DMS114 treated with DMSO at 0.1 percent for 48 hours (cell line): ENCODE measurements around the gene GFRA1.

Experiments
- DNase-seq: peaks from one replicate; lab custom pipeline; 2025; ENCODE audit not compliant: unreplicated experiment; lab: John Stamatoyannopoulos, UW

GFRA1 gene

GRCh38 chr10:116271593-116272439, 1.2 kb downstream of the GFRA1 start:
- DNase-seq = no peak

- no peak for DNase-seq
Observed at GRCh38 chr10:116270771-116271592, 2.0 kb downstream of the GFRA1 start.

DNA sequence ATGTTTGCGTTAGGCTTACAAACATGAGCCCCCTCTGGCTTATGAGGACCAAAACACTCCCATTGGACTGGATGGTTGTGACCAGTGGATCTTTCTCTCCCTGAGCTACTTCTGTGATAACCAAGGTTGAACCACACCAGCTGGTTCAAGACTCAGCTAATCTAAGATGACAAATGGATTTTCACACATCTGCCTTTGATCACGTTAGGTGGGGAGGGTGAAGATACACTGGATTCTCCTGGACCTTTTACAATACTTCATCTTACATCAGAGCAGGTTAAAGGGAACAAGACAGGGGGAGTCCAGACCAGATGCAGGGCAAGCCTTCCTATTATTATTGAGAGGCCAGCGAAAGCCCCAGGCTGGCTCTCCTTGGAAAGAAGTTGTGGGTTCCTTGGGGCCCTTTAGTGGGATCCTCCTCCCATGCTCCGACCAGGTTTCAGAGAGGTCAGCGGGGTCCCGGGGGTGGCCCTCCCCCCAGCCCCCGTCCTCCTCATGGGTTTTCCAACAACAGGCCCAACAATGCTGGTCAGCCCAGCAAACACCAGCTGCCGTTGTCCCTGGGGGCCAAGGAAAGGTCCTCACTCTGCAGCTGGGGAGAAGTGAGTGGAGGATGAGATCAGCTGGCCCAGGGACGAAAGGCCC, 2.8 kb downstream of the GFRA1 start:
- no peak for DNase-seq

- DNase-seq = no peak
Observed at GRCh38 chr10:116269619-116270018, 3.4 kb downstream of the GFRA1 start.

- no peak for DNase-seq
Observed at GRCh38 chr10:116268976-116269375, 4.0 kb downstream of the GFRA1 start.

DNA sequence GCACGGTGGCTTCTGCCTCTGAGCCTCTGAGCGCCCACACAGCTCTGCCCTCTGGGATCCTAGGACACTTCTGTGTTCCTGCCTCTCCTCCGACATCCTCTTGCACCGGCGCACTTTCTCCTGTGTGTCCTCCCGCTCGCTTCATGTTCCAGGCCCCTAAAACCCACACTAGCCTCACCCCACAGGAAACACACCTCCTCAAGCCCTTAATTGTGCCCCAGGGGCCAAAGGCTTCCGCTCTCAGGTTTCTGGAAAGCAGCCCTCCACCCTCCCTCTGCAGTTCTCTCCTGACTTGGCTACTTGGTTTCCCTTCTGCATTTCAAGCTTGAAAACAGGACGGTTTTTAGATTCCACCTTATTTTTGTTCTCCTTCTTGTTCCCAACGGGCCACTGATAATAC, 7.3 kb downstream of the GFRA1 start:
- no peak for DNase-seq

- no peak for DNase-seq
Observed at GRCh38 chr10:116263870-116264655, 8.9 kb downstream of the GFRA1 start.

GRCh38 chr10:116262678-116263077, 10.3 kb downstream of the GFRA1 start:
- DNase-seq = no peak

DNA sequence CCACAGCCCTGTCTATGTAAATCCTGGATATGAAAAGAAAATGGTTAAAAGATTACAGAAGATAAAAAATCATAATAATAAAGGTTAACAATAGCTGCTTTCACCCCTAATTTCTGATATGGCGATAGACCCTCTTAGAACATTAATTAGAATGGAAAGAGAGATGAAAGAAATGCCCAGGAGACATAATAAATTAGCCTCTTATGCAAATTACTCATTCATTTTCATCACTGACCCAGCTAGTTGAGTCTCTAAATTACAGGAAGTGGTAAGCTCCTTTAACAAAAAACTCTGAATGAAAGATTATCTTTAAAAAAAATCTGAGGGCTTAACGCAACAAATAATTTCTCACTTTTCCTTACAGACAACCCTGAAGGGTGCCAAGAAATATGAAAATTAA, 12.4 kb downstream of the GFRA1 start:
- DNase-seq = no peak

- no peak for DNase-seq
Observed at GRCh38 chr10:116259638-116260037, 13.4 kb downstream of the GFRA1 start.

GRCh38 chr10:116257785-116258184, 15.2 kb downstream of the GFRA1 start:
- no peak for DNase-seq

DNA sequence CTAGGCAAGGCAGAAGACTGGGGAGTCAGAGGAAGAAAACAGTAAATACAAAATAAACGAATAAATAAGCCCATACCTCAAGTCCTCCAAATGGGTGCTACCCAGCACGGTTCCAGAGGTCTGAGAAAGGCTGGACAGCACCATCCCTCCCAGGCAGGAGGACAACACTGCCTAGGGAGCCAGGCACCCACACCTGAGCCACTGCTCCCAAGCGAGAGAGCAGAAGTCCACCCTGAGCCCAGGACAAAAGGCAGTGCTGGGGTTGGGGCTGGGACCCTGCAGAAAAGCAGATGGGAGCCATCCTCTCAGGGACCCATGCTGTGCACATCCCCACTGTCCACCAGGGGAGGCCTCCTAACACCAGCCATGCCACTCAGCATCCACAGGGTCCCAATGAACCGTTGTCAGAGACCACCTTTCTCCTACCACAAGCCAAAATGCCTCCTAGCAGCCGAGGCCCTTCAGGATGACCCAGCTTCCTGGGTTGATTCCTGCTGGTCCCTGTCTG, 16.2 kb downstream of the GFRA1 start:
- no peak for DNase-seq

- no peak for DNase-seq
Observed at GRCh38 chr10:116255886-116256751, 16.9 kb downstream of the GFRA1 start.

DNA sequence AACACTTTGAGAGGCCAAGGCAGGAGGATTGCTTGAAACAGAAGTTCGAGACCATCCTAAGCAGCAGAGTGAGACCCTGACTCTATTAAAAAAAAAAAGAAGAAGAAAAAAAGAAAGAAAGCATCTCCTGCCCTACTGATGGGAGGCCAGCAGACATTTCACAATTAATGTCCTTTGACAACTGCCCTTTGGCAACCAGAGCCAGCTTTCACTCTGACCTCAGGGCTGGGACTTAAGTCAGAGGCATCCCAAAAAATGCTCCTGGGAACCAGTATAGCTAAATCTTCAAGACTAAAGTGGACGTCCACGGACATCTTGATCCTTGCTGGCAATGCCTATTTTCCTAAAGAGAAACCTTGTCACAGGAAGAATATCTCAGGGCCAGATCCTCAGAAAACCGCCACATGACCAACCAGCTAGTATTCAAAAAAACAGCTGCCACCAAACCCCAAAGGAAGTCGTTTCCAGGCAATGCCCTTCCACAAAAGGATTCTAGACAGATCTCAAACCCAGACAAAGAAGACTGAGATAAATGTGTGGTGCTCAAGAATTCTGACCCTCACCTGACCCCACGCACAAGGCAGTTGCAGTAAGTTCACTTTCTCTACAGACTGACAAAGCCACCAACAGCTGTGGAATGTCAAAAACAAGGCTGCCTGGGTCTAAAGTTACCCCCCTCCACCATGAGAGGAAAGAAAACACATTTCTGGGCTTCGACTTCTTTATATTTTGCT, 18.4 kb downstream of the GFRA1 start:
- DNase-seq = no peak

- no peak for DNase-seq
Observed at GRCh38 chr10:116253716-116254115, 19.3 kb downstream of the GFRA1 start.

- no peak for DNase-seq
Observed at GRCh38 chr10:116251602-116252395, 21.2 kb downstream of the GFRA1 start.

GRCh38 chr10:116247691-116248090, 25.3 kb downstream of the GFRA1 start:
- DNase-seq = no peak

- DNase-seq = no peak
Observed at GRCh38 chr10:116246263-116246662, 26.7 kb downstream of the GFRA1 start.
